HG03045 (cell line): ENCODE data around the gene VAC14.
"Not testable (repeated sequence)": the region's sequence is repeated elsewhere in the genome, so short reads cannot be mapped to it uniquely, and the experiment has no call there.

Experiments
- ATAC-seq: cut with Tn5 transposase; IDR thresholded peaks from one replicate; pipeline ENCODE4 v1.9.1; 2021; ENCODE audit warnings: mild to moderate bottlenecking, moderate library complexity; ENCODE audit not compliant: unreplicated experiment

Gene VAC14

DNA sequence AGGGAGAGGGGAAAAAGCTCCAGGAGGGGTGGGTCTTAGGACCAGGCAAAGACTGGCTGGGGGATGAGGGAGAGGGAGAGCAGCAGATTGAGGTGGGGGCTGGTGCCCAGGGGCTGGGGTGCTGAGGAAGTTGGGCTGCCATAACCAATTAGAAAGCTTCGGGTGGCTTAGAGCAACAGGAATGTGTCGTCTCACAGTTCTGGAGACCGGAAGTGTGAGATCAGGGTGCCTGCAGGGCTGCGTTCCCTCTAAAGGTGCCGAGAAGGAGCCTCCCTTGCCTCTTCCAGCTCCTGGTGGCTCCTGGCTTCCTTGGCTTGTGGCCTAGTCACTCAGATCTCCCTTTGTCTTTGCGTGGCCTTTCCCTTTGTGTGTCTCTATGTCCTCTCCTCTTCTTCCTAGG lies 152.4 kb downstream of the VAC14 start:
- no peak for ATAC-seq

GRCh38 chr16:70647441-70648359 lies 153.3 kb downstream of the VAC14 start:
- no peak for ATAC-seq

GRCh38 chr16:70646260-70647241 lies 154.4 kb downstream of the VAC14 start, which contains the start of gene IL34:
Gene IL34, plus strand, starts transcription at chr16:70646559. Its CDS starts 389 bp downstream, at chr16:70646948.
- no peak for ATAC-seq

GRCh38 chr16:70644763-70645597 lies 156.0 kb downstream of the VAC14 start:
- ATAC-seq = no peak

DNA sequence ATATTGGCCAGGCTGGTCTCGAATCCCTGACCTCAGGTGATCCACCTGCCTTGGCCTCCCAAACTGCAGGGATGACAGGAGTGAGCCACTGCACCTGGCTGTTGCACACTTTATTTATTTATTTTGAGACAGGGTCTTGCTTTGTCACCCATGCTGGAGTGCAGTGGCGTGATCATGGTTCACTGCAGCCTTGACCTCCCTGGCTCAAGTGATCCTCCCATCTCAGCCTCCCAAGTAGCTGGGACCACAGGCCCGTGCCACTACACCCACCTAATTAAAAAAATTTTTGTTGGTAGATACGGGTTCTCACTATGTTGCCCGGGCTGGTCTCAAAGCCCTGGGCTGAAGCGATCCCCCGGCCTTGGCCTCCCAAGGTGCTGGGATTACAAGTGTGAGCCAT lies 157.7 kb downstream of the VAC14 start:
- not testable (repeated sequence) for ATAC-seq

- no peak for ATAC-seq
These were observed 158.3 kb downstream of the VAC14 start for GRCh38 chr16:70642633-70643032.

GRCh38 chr16:70638814-70639792 lies 161.9 kb downstream of the VAC14 start:
- ATAC-seq = no peak
